ENCODE results near the gene RASAL2.
A peak's percentile ranks its signal among the peaks of the same experiment; 100 is the strongest.
"Not testable (repeated sequence)": the region's sequence is repeated elsewhere in the genome, so short reads cannot be mapped to it uniquely, and the experiment has no call there.

Gene RASAL2

GRCh38 chr1:178353524-178353923, 259.6 kb downstream of the RASAL2 start:
- no peak for DNase-seq

- no peak for DNase-seq
Observed at GRCh38 chr1:178354816-178355215, 260.9 kb downstream of the RASAL2 start.

- no peak for DNase-seq
Observed at GRCh38 chr1:178356299-178356698, 262.4 kb downstream of the RASAL2 start.

GRCh38 chr1:178358456-178358855, 264.6 kb downstream of the RASAL2 start:
- no peak for DNase-seq

- DNase-seq = no peak
Observed at GRCh38 chr1:178360421-178360820, 266.5 kb downstream of the RASAL2 start.

- no peak for DNase-seq
Observed at GRCh38 chr1:178361847-178362246, 267.9 kb downstream of the RASAL2 start.

GRCh38 chr1:178362747-178363146, 268.8 kb downstream of the RASAL2 start:
- DNase-seq = no peak

GRCh38 chr1:178364782-178365181, 270.9 kb downstream of the RASAL2 start:
- no peak for DNase-seq

GRCh38 chr1:178367151-178367550, 273.2 kb downstream of the RASAL2 start:
- no peak for DNase-seq

GRCh38 chr1:178368208-178368607, 274.3 kb downstream of the RASAL2 start:
- DNase-seq = no peak

GRCh38 chr1:178371235-178371634, 277.3 kb downstream of the RASAL2 start:
- no peak for DNase-seq

- DNase-seq = no peak
Observed at GRCh38 chr1:178371933-178372388, 278.1 kb downstream of the RASAL2 start.

- no peak for DNase-seq
Observed at GRCh38 chr1:178374016-178374415, 280.1 kb downstream of the RASAL2 start.

- DNase-seq = no peak
Observed at GRCh38 chr1:178376008-178376407, 282.1 kb downstream of the RASAL2 start.

- DNase-seq = no peak
Observed at GRCh38 chr1:178379807-178380206, 285.9 kb downstream of the RASAL2 start.

- peak; percentile 51 for DNase-seq
Observed at GRCh38 chr1:178382372-178382771, 288.5 kb downstream of the RASAL2 start.

- DNase-seq = no peak
Observed at GRCh38 chr1:178385662-178386061, 291.8 kb downstream of the RASAL2 start.

GRCh38 chr1:178388418-178389145, 294.7 kb downstream of the RASAL2 start:
- no peak for DNase-seq

- no peak for DNase-seq
Observed at GRCh38 chr1:178389441-178389840, 295.5 kb downstream of the RASAL2 start.

- DNase-seq = not testable (repeated sequence)
Observed at GRCh38 chr1:178390280-178390679, 296.4 kb downstream of the RASAL2 start.

GRCh38 chr1:178393370-178393769, 299.5 kb downstream of the RASAL2 start:
- peak; percentile 78 for DNase-seq

- DNase-seq = no peak
Observed at GRCh38 chr1:178396789-178397188, 302.9 kb downstream of the RASAL2 start.

- DNase-seq = no peak
Observed at GRCh38 chr1:178397678-178398077, 303.8 kb downstream of the RASAL2 start.

GRCh38 chr1:178399177-178399728, 305.3 kb downstream of the RASAL2 start:
- no peak for DNase-seq

- DNase-seq = no peak
Observed at GRCh38 chr1:178405137-178405536, 311.2 kb downstream of the RASAL2 start.

Measured in NCI-H774 (cell line).